ENCODE results near the gene SDF2. TPM values are rescaled to one million over a fixed set of nuclear protein-coding genes. Genes with fewer than 3 reads are reported as not detected.

The SDF2 gene
- total RNA-seq, 4 donors from 2014 or later = 36.6 to 47.4 (median 38.0) TPM

- intact Hi-C loops (cut with DNase I; ENCODE audit: low total_unique reads) = no loop called here
- no peak for DNase-seq (ENCODE audit: low spot score in 2 of 2)
- 89 to 91% methylated on average over 4 of the region's 4 CpGs for WGBS, 2 donors
- TF ChIP-seq CTCF (IDR thresholded peaks at IDR 0.05) (no peak), POLR2A (IDR thresholded peaks at IDR 0.05) (no peak)
- no peak overlapping the region for H3K4me3 ChIP-seq (ENCODE audit: low read depth, poor library complexity, severe bottlenecking)
Observed at GRCh38 chr17:28626818-28627217, 34.9 kb downstream of the SDF2 start.

- no peak for TF ChIP-seq CTCF (IDR thresholded peaks at IDR 0.05)
- TF ChIP-seq POLR2A (IDR thresholded peaks at IDR 0.05) = no peak
- intact Hi-C loops (cut with DNase I; ENCODE audit: low total_unique reads) = no loop called here
- H3K4me3 ChIP-seq (ENCODE audit: low read depth, poor library complexity, severe bottlenecking) = no peak overlapping the region
- no peak for DNase-seq (ENCODE audit: low spot score in 2 of 2)
- 87 to 94% methylated on average over 2 of the region's 2 CpGs for WGBS, 2 donors
Observed at GRCh38 chr17:28624148-28624547, 37.6 kb downstream of the SDF2 start.

- intact Hi-C loops (cut with DNase I; ENCODE audit: low total_unique reads) = no loop called here
- DNase-seq (ENCODE audit: low spot score in 2 of 2) = no peak
- no peak for TF ChIP-seq CTCF (IDR thresholded peaks at IDR 0.05)
- no peak for TF ChIP-seq POLR2A (IDR thresholded peaks at IDR 0.05)
- H3K4me3 ChIP-seq (ENCODE audit: low read depth, poor library complexity, severe bottlenecking) = no peak overlapping the region
- 82 to 87% methylated on average over 4 of the region's 4 CpGs for WGBS, 2 donors
Observed at GRCh38 chr17:28623696-28624095, 38.0 kb downstream of the SDF2 start.

- DNase-seq (ENCODE audit: low spot score in 2 of 2) = no peak
- 95% methylated on average over 3 of the region's 3 CpGs for WGBS, 2 donors
- TF ChIP-seq CTCF (IDR thresholded peaks at IDR 0.05) (no peak), POLR2A (IDR thresholded peaks at IDR 0.05) (no peak)
- H3K4me3 ChIP-seq (ENCODE audit: low read depth, poor library complexity, severe bottlenecking) = no peak overlapping the region
- intact Hi-C loops (cut with DNase I; ENCODE audit: low total_unique reads) = no loop called here
Observed at GRCh38 chr17:28622186-28622585, 39.5 kb downstream of the SDF2 start.

- intact Hi-C loops (cut with DNase I; ENCODE audit: low total_unique reads) = no loop called here
- WGBS, 2 donors = 76 to 87% methylated on average over 2 of the region's 2 CpGs
- DNase-seq (ENCODE audit: low spot score in 2 of 2) = no peak
- no peak overlapping the region for H3K4me3 ChIP-seq (ENCODE audit: low read depth, poor library complexity, severe bottlenecking)
- TF ChIP-seq CTCF (IDR thresholded peaks at IDR 0.05) (no peak), POLR2A (IDR thresholded peaks at IDR 0.05) (no peak)
Observed at GRCh38 chr17:28620010-28620409, 41.7 kb downstream of the SDF2 start.

- 92 to 94% methylated on average over 3 of the region's 3 CpGs for WGBS, 2 donors
- H3K4me3 ChIP-seq (ENCODE audit: low read depth, poor library complexity, severe bottlenecking) = no peak overlapping the region
- no peak for TF ChIP-seq POLR2A (IDR thresholded peaks at IDR 0.05)
- TF ChIP-seq CTCF (IDR thresholded peaks at IDR 0.05) = no peak
- no peak for DNase-seq (ENCODE audit: low spot score in 2 of 2)
- intact Hi-C loops (cut with DNase I; ENCODE audit: low total_unique reads) = no loop called here
Observed at GRCh38 chr17:28618464-28618863, 43.2 kb downstream of the SDF2 start.
